ENCODE results near the gene P2RY6.

DNA sequence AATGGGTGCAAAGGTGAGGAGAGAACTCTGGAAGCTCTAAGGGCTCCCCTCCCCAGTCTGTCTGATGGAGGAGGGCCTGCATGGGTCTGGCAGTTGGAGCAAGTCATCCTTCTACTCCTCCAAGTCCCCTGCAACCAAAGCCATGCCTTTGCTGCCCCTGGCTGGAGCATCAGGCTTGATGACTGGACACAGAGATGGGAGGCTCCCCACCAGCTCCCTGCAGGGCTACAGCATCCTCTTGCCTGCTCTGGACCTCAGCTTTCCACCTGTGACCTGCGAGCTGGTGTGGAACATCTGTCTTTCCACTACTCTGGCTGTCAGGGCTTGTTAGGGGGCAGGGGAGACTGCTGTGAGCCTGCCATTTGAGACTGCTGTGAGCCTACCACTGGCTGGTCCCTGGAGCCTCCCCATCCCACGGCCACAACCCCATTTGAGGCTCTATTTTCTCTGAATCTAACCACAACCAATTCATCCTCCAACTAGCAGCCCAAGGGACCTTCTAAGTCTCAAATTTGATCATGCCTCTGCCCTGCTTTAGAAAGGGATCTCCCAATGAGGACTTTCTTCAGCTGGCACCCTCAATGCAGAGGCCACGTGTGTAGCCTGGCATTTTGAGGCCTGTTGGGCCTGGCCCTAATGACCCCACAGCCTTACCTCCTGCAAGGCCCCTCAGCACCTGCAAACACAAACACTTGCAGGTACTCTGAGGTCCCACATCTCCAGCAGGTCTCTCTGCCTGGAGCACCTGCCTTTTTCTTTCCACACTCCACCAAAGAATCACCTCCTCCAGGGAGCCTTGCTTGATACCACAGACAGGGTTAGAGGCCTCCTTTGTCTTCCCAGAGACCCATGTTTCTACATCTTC is 9.9 kb downstream of the P2RY6 start:
- TF ChIP-seq, protein P1, sequence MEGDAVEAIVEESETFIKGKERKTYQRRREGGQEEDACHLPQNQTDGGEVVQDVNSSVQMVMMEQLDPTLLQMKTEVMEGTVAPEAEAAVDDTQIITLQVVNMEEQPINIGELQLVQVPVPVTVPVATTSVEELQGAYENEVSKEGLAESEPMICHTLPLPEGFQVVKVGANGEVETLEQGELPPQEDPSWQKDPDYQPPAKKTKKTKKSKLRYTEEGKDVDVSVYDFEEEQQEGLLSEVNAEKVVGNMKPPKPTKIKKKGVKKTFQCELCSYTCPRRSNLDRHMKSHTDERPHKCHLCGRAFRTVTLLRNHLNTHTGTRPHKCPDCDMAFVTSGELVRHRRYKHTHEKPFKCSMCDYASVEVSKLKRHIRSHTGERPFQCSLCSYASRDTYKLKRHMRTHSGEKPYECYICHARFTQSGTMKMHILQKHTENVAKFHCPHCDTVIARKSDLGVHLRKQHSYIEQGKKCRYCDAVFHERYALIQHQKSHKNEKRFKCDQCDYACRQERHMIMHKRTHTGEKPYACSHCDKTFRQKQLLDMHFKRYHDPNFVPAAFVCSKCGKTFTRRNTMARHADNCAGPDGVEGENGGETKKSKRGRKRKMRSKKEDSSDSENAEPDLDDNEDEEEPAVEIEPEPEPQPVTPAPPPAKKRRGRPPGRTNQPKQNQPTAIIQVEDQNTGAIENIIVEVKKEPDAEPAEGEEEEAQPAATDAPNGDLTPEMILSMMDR (IDR thresholded peaks at IDR 0.05), result no peak
- TF ChIP-seq ZFX (IDR thresholded peaks at IDR 0.05; ENCODE audit: borderline replicate concordance), result no peak
